Endothelial cell of umbilical vein (primary cell): ENCODE measurements around the gene RAD9B. TPM values are rescaled to one million over a fixed set of nuclear protein-coding genes. Genes with fewer than 3 reads are reported as not detected.

Experiments used
- BruUV-seq: library from RNA; stranded (reverse); fragments of 400-500 nt; replicated peaks from 2 replicates; lab custom pipeline; 2021; lab: Mats Ljungman, UMichigan
- CTCF ChIA-PET: fragments of 300-600, 350-600 bp; sonication (Branson Sonifier 250); formaldehyde crosslinking; loops from one replicate; lab custom pipeline; 2021; ENCODE audit warnings: antibody characterized with exemption, inconsistent platforms; lab: Charles Lee
- POLR2A ChIA-PET: fragments of 300-600, 350-600 bp; sonication (Branson Sonifier 250); formaldehyde crosslinking; loops from one replicate; lab custom pipeline; 2021; ENCODE audit warnings: antibody characterized with exemption, inconsistent platforms; lab: Charles Lee
- DNase-seq: peaks from one replicate; pipeline ENCODE4 v3.0.0-alpha.2; 2011; ENCODE audit warnings: low read depth, low spot score
- FAIRE-seq: peaks from 2 replicates; lab custom pipeline; 2011; peaks lifted over from hg19 to GRCh38; lab: Jason Lieb, UNC
- H2AFZ ChIP-seq: 2 replicates; pipeline ENCODE4 v1.6.0; 2012; ENCODE audit warnings: low read depth, low read length, control low read depth, inconsistent platforms
- H3K27ac ChIP-seq: 2 replicates; pipeline ENCODE4 v1.5.1; 2011; ENCODE audit warnings: low read depth, mild to moderate bottlenecking, control low read depth, low read length, moderate library complexity; ENCODE audit not compliant: insufficient read depth
- H3K27me3 ChIP-seq, 2 experiments: 2 replicates each; pipeline versions ENCODE4 v1.6.0 to v1.6.1; 2011; ENCODE audit warnings: low read length in 2 of 2, mixed read lengths in 1 of 2; ENCODE audit not compliant: control insufficient read depth in 2 of 2, insufficient read depth in 2 of 2
- H3K36me3 ChIP-seq, 2 experiments: 2 replicates in 1 of 2; 3 replicates in 1 of 2; pipeline ENCODE4 v1.5.1; 2011; ENCODE audit warnings: low read length in 2 of 2, mild to moderate bottlenecking in 1 of 2, moderate library complexity in 1 of 2; ENCODE audit not compliant: control insufficient read depth in 2 of 2, insufficient read depth in 2 of 2; ENCODE audit errors: extremely low read depth in 1 of 2
- H3K4me1 ChIP-seq: 3 replicates; pipeline ENCODE4 v1.5.1; 2011; ENCODE audit warnings: mild to moderate bottlenecking, low read length; ENCODE audit not compliant: control insufficient read depth, insufficient read depth; ENCODE audit errors: extremely low read depth
- H3K4me2 ChIP-seq: 2 replicates; pipeline ENCODE4 v1.6.1; 2011; ENCODE audit warnings: low read length, control low read depth, mixed read lengths; ENCODE audit not compliant: insufficient read depth
- H3K4me3 ChIP-seq, 3 experiments: fragments of 200-600 bp in 1 of 3; sonication (generic), shearing (Covaris generic) in 1 of 3; replicated peaks in 1 of 3; 2 replicates each; pipeline ENCODE4 v1.5.1; 2011 to 2016; ENCODE audit warnings: control low read depth in 3 of 3, low read length in 3 of 3, mild to moderate bottlenecking in 2 of 3, inconsistent platforms in 1 of 3, low read depth in 1 of 3, moderate library complexity in 1 of 3; ENCODE audit not compliant: insufficient read depth in 1 of 3
- H3K79me2 ChIP-seq: 2 replicates; pipeline ENCODE4 v1.6.0; 2012; ENCODE audit warnings: low read length, inconsistent platforms; ENCODE audit not compliant: control insufficient read depth, insufficient read depth
- H3K9ac ChIP-seq: replicated peaks from 2 replicates; pipeline ENCODE3; 2011; ENCODE audit warnings: low read length, control low read depth; ENCODE audit not compliant: insufficient read depth; ENCODE audit errors: extremely low read depth
- H3K9me1 ChIP-seq: replicated peaks from 3 replicates; pipeline ENCODE4 v1.6.0; 2011; ENCODE audit warnings: mild to moderate bottlenecking, low read length; ENCODE audit not compliant: control insufficient read depth, insufficient read depth; ENCODE audit errors: extremely low read depth
- H3K9me3 ChIP-seq: replicated peaks from 2 replicates; pipeline ENCODE4 v1.5.1; 2012; ENCODE audit warnings: low read length, inconsistent platforms; ENCODE audit not compliant: control insufficient read depth, insufficient read depth
- H4K20me1 ChIP-seq: replicated peaks from 2 replicates; pipeline ENCODE3; 2011; ENCODE audit warnings: mild to moderate bottlenecking, low read length; ENCODE audit not compliant: control insufficient read depth, insufficient read depth; ENCODE audit errors: extremely low read depth
- EZH2 ChIP-seq: IDR thresholded peaks from 2 replicates; pipeline ENCODE4 v1.6.1; 2012; ENCODE audit warnings: borderline replicate concordance, low read depth, mild to moderate bottlenecking, moderate library complexity, low read length, inconsistent platforms; ENCODE audit not compliant: severe bottlenecking
- FOS ChIP-seq: IDR thresholded peaks from 2 replicates; pipeline ENCODE4 v1.6.1; 2011; ENCODE audit warnings: mild to moderate bottlenecking, low read length, moderate library complexity, borderline replicate concordance; ENCODE audit not compliant: insufficient read depth
- GATA2 ChIP-seq: IDR thresholded peaks from 2 replicates; pipeline ENCODE4 v1.7.0; 2011; ENCODE audit warnings: low read depth, mild to moderate bottlenecking, moderate library complexity, mixed read lengths, low read length; ENCODE audit not compliant: insufficient read length, insufficient read depth
- JUN ChIP-seq: IDR thresholded peaks from 2 replicates; pipeline ENCODE4 v1.6.1; 2011; ENCODE audit warnings: borderline replicate concordance, low read depth; ENCODE audit not compliant: insufficient read length, insufficient read depth
- MAX ChIP-seq: IDR thresholded peaks from 2 replicates; pipeline ENCODE4 v1.6.1; 2011; ENCODE audit not compliant: insufficient read depth, insufficient read length
- MYC ChIP-seq: IDR thresholded peaks from one replicate; pipeline ENCODE4 v1.6.1; 2011; ENCODE audit warnings: mild to moderate bottlenecking, low read depth, low read length
- POLR2A ChIP-seq: IDR thresholded peaks from 2 replicates; pipeline ENCODE4 v1.6.1; 2012; ENCODE audit warnings: low read depth, mild to moderate bottlenecking, control low read depth, low read length
- POLR2AphosphoS5 ChIP-seq: IDR thresholded peaks from 2 replicates; pipeline ENCODE4 v1.6.1; 2012; ENCODE audit warnings: low read depth, mild to moderate bottlenecking, control low read depth, low read length, moderate library complexity; ENCODE audit not compliant: insufficient read depth
- dilution Hi-C: fragments of 300-500 bp; cut with MboI; formaldehyde crosslinking; loops from one replicate; pipeline ENCODE4 v1.15.0; 2019; ENCODE audit warnings: low sequenced_read_pairs; ENCODE audit not compliant: extremely low pct_ligation_motif_present
- intact Hi-C: fragments of 100-400 bp; cut with micrococcal nuclease; formaldehyde crosslinking; loops from one replicate; pipeline ENCODE4 v1.10.0; 2022
- polyA plus RNA-seq, 4 experiments: library from polyadenylated mRNA; depleted of rRNA in 3 of 4; stranded (reverse) in 3 of 4; unstranded in 1 of 4; fragments of >200 nt; gene quantifications; 2 replicates each; pipeline versions ENCODE4 v1.2.1 to v1.2.3, GENCODE V29; 2011 to 2012; ENCODE audit warnings: missing spikeins in 1 of 4
- total RNA-seq: library from RNA; stranded (reverse); gene quantifications from 2 replicates; pipeline ENCODE4 v1.2.3, GENCODE V29; 2021
- TF ChIP-seq, protein P1 (sequence below), 2 donors: IDR thresholded peaks; 1 replicate in 1 of 2; 2 replicates in 1 of 2; pipeline ENCODE4 v1.5.1; 2011; ENCODE audit warnings: low read length in 2 of 2, mild to moderate bottlenecking in 2 of 2, moderate library complexity in 2 of 2, control low read depth in 1 of 2, inconsistent platforms in 1 of 2, low read depth in 1 of 2; ENCODE audit not compliant: insufficient read depth in 1 of 2; ENCODE audit errors: extremely low read depth in 1 of 2

The RAD9B gene
- total and polyA plus RNA-seq, 2 donors (not counting 3 experiments of a cell fraction or from before 2014, with no cell fraction given), result 0.11 to 0.15 TPM

DNA sequence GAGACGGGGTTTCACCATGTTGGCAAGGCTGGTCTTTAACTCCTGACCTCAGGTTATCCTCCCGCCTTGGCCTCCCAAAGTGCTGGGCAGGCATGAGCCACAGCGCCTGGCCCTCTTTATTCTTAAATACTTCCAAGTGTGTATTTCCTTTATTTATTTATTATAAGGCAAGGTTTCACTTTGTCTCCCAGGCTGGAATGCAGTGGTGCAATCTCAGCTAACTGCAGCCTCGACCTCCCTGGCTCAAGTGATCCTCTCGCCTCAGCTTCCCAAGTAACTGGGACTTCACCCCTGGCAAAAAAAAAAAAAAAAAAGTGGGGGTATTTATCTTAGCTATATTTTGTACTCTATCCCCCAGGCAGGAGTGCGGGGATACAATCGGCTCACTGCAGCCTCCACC is 26.7 kb upstream of the RAD9B start:
- no peaks in the 10 kb centered on the region for H4K20me1 ChIP-seq
- H2AFZ ChIP-seq, result no peak overlapping the region
- intact Hi-C loops (no loop called here), dilution Hi-C loops (no loop called here)
- no peak overlapping the region for H3K27ac ChIP-seq
- H3K9me3 ChIP-seq, result no peaks in the 10 kb centered on the region
- POLR2A ChIA-PET, result no interaction called here
- no peak overlapping the region for H3K4me3 ChIP-seq
- DNase-seq, result no peak
- no peak overlapping the region for H3K4me2 ChIP-seq
- no peak for TF ChIP-seq POLR2AphosphoS5
- TF ChIP-seq FOS, result no peak
- TF ChIP-seq GATA2, result no peak
- TF ChIP-seq POLR2A, result no peak
- TF ChIP-seq MYC, result no peak
- TF ChIP-seq JUN, result no peak
- TF ChIP-seq MAX, result no peak
- TF ChIP-seq, protein P1, sequence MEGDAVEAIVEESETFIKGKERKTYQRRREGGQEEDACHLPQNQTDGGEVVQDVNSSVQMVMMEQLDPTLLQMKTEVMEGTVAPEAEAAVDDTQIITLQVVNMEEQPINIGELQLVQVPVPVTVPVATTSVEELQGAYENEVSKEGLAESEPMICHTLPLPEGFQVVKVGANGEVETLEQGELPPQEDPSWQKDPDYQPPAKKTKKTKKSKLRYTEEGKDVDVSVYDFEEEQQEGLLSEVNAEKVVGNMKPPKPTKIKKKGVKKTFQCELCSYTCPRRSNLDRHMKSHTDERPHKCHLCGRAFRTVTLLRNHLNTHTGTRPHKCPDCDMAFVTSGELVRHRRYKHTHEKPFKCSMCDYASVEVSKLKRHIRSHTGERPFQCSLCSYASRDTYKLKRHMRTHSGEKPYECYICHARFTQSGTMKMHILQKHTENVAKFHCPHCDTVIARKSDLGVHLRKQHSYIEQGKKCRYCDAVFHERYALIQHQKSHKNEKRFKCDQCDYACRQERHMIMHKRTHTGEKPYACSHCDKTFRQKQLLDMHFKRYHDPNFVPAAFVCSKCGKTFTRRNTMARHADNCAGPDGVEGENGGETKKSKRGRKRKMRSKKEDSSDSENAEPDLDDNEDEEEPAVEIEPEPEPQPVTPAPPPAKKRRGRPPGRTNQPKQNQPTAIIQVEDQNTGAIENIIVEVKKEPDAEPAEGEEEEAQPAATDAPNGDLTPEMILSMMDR (IDR thresholded peaks at IDR 0.05; ENCODE audit: extremely low read depth in 1 of 2, insufficient read depth in 1 of 2, low read depth in 1 of 2, low read length in 2 of 2), result no peak
- TF ChIP-seq EZH2, result no peak
- BruUV-seq, result no TSS peak
- H3K27me3 ChIP-seq, result no peaks in the 10 kb centered on the region
- peaks cover 4% of the 10 kb centered on the region for H3K79me2 ChIP-seq
- CTCF ChIA-PET, result interaction anchor here (1.1 to 1.7 kb wide), 2 partner anchors 25 to 126 kb away, joined by 3 to 5 read pairs; partner anchors contain the start of gene ARPC3
- no peak for FAIRE-seq
- H3K9ac ChIP-seq, result no peak overlapping the region
- no peaks in the 10 kb centered on the region for H3K4me1 ChIP-seq
- peaks cover 0 to under 1% of the 10 kb centered on the region in 2 experiments for H3K36me3 ChIP-seq
- H3K9me1 ChIP-seq, result no peaks in the 10 kb centered on the region
